ENCODE results near the gene CCDC39.
"Not testable (repeated sequence)": the region's sequence is repeated elsewhere in the genome, so short reads cannot be mapped to it uniquely, and the experiment has no call there.

GRCh38 chr3:180618563-180618962 lies 60.7 kb downstream of the CCDC39 start:
- TF ChIP-seq, protein P1, sequence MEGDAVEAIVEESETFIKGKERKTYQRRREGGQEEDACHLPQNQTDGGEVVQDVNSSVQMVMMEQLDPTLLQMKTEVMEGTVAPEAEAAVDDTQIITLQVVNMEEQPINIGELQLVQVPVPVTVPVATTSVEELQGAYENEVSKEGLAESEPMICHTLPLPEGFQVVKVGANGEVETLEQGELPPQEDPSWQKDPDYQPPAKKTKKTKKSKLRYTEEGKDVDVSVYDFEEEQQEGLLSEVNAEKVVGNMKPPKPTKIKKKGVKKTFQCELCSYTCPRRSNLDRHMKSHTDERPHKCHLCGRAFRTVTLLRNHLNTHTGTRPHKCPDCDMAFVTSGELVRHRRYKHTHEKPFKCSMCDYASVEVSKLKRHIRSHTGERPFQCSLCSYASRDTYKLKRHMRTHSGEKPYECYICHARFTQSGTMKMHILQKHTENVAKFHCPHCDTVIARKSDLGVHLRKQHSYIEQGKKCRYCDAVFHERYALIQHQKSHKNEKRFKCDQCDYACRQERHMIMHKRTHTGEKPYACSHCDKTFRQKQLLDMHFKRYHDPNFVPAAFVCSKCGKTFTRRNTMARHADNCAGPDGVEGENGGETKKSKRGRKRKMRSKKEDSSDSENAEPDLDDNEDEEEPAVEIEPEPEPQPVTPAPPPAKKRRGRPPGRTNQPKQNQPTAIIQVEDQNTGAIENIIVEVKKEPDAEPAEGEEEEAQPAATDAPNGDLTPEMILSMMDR (IDR thresholded peaks at IDR 0.05; ENCODE audit: borderline replicate concordance, extremely low read depth, low read length, poor library complexity, severe bottlenecking), result not testable (repeated sequence)
- TF ChIP-seq EZH2 (IDR thresholded peaks at IDR 0.05; ENCODE audit: borderline replicate concordance, low read depth, low read length, severe bottlenecking), result not testable (repeated sequence)

Measured in DND-41 (cell line).